GM12878 (cell line): Measurements from ENCODE around the gene TBX4. TPM values are rescaled to one million over a fixed set of nuclear protein-coding genes. Genes with fewer than 3 reads are reported as not detected.

Experiments used
- ATAC-seq: fragments of 200-7000 bp; cut with Tn5 transposase; 3 replicates; pipeline ENCODE4 v1.9.1; 2020; ENCODE audit warnings: mild to moderate bottlenecking, moderate library complexity
- BruUV-seq: library from RNA; stranded (reverse); fragments of 400-500 nt; replicated peaks from 2 replicates; lab custom pipeline; 2021; lab: Mats Ljungman, UMichigan
- CTCF ChIA-PET: fragments of 300-600 bp; sonication (Branson Sonifier 250); formaldehyde crosslinking; extraction: SDS; loops from one replicate; lab custom pipeline; 2021; ENCODE audit warnings: inconsistent platforms; lab: Yijun Ruan, JAX
- POLR2A ChIA-PET: fragments of 350-600 bp; formaldehyde crosslinking; extraction: SDS; loops from one replicate; lab custom pipeline; 2021; ENCODE audit warnings: inconsistent platforms; lab: Charles Lee
- RAD21 ChIA-PET: fragments of 300-600 bp; sonication (Branson Sonifier 250); formaldehyde crosslinking; loops from one replicate; lab custom pipeline; 2023; ENCODE audit warnings: antibody characterized with exemption; ENCODE audit not compliant: unreplicated experiment; lab: Charles Lee
- SMC1A ChIA-PET: fragments of 300-600 bp; sonication (Branson Sonifier 250); formaldehyde crosslinking; loops from one replicate; lab custom pipeline; 2023; ENCODE audit not compliant: unreplicated experiment, uncharacterized antibody; lab: Charles Lee
- DNase-seq: peaks from one replicate; pipeline ENCODE4 v3.0.0-alpha.2; 2011; ENCODE audit warnings: low read depth, low spot score
- FAIRE-seq: peaks from 3 replicates; lab custom pipeline; 2011; peaks lifted over from hg19 to GRCh38; lab: Jason Lieb, UNC
- H2AFZ ChIP-seq: 2 replicates; pipeline ENCODE4 v1.6.0; 2011; ENCODE audit warnings: low read depth, low read length, control low read depth; ENCODE audit not compliant: control insufficient read depth
- H3K27ac ChIP-seq: 2 replicates; pipeline ENCODE4 v1.5.1; 2011; ENCODE audit warnings: control low read depth; ENCODE audit not compliant: control insufficient read depth, insufficient read depth
- H3K27me3 ChIP-seq, 2 experiments: replicated peaks in 1 of 2; 2 replicates each; pipeline versions ENCODE4 v1.6.0 to v1.6.1; 2011; ENCODE audit warnings: low read length in 1 of 2; ENCODE audit not compliant: control insufficient read depth in 2 of 2, insufficient read depth in 2 of 2
- H3K36me3 ChIP-seq, 2 experiments: 2 replicates each; pipeline ENCODE4 v1.5.1; 2011; ENCODE audit warnings: low read length in 1 of 2; ENCODE audit not compliant: control insufficient read depth in 2 of 2, insufficient read depth in 2 of 2
- H3K4me1 ChIP-seq: 2 replicates; pipeline ENCODE4 v1.6.1; 2011; ENCODE audit warnings: mild to moderate bottlenecking, low read length, moderate library complexity, mixed read lengths; ENCODE audit not compliant: control insufficient read depth, insufficient read depth
- H3K4me2 ChIP-seq: 2 replicates; pipeline ENCODE4 v1.6.0; 2011; ENCODE audit warnings: control low read depth; ENCODE audit not compliant: control insufficient read depth, insufficient read depth
- H3K4me3 ChIP-seq: fragments of 200-600 bp; sonication (generic); 2 replicates; pipeline ENCODE4 v1.5.1; 2016
- H3K79me2 ChIP-seq: 2 replicates; pipeline ENCODE4 v1.6.0; 2011; ENCODE audit warnings: low read length; ENCODE audit not compliant: control insufficient read depth, insufficient read depth
- H3K9ac ChIP-seq: 2 replicates; pipeline ENCODE4 v1.8.0; 2011; ENCODE audit warnings: low read length, control low read depth, mixed read lengths; ENCODE audit not compliant: control insufficient read depth, insufficient read depth
- H3K9me3 ChIP-seq: replicated peaks from 3 replicates; pipeline ENCODE4 v1.5.1; 2011; ENCODE audit warnings: mild to moderate bottlenecking, low read length; ENCODE audit not compliant: control insufficient read depth, insufficient read depth
- H4K20me1 ChIP-seq: 2 replicates; pipeline ENCODE4 v1.6.0; 2011; ENCODE audit not compliant: control insufficient read depth, insufficient read depth
- ATF7 ChIP-seq: fragments of 450-650 bp; IDR thresholded peaks from 2 replicates; pipeline ENCODE4 v1.6.1; 2016; ENCODE audit warnings: low read depth, mild to moderate bottlenecking
- FOXK2 ChIP-seq: fragments of 450-650 bp; IDR thresholded peaks from 2 replicates; pipeline ENCODE4 v1.6.1; 2017; ENCODE audit warnings: mild to moderate bottlenecking, moderate library complexity
- IRF4 ChIP-seq: IDR thresholded peaks from 2 replicates; pipeline ENCODE4 v1.6.1; 2011; ENCODE audit warnings: low read depth, low read length
- NFYA ChIP-seq: IDR thresholded peaks from 2 replicates; pipeline ENCODE4 v1.6.1; 2011; ENCODE audit warnings: low read depth, mild to moderate bottlenecking, low read length, improper control_type of control experiment, borderline replicate concordance
- POLR2AphosphoS2 ChIP-seq: IDR thresholded peaks from 2 replicates; pipeline ENCODE4 v1.6.1; 2011; ENCODE audit warnings: low read depth, mild to moderate bottlenecking, low read length, improper control_type of control experiment, moderate library complexity
- RFX5 ChIP-seq: IDR thresholded peaks from 2 replicates; pipeline ENCODE4 v1.6.1; 2011; ENCODE audit warnings: low read depth, low read length, improper control_type of control experiment
- SUPT20H ChIP-seq: IDR thresholded peaks from 2 replicates; pipeline ENCODE4 v1.6.1; 2011; ENCODE audit warnings: low read depth, mild to moderate bottlenecking, low read length, moderate library complexity, borderline replicate concordance; ENCODE audit not compliant: control insufficient read depth
- TCF3 ChIP-seq: IDR thresholded peaks from 2 replicates; pipeline ENCODE4 v1.6.1; 2012; ENCODE audit warnings: low read depth, mild to moderate bottlenecking, low read length, borderline replicate concordance; ENCODE audit not compliant: insufficient read depth
- TCF7 ChIP-seq: IDR thresholded peaks from 2 replicates; pipeline ENCODE4 v1.6.1; 2014; ENCODE audit warnings: antibody characterized with exemption, borderline replicate concordance
- ZNF384 ChIP-seq: IDR thresholded peaks from 2 replicates; pipeline ENCODE4 v1.6.1; 2012; ENCODE audit warnings: low read depth, mild to moderate bottlenecking, low read length, improper control_type of control experiment, borderline replicate concordance
- WGBS: methylation state at CpG from one replicate; pipeline ENCODE4 v1.1.6; 2016; ENCODE audit warnings: low lambda C conversion rate; ENCODE audit not compliant: insufficient replicate concordance, insufficient coverage; ENCODE audit errors: missing lambda C conversion rate; 5-methylcytosine and 5-hydroxymethylcytosine counted together
- in situ Hi-C: fragments of 300-500 bp; cut with MboI; formaldehyde crosslinking; loops from 9 replicates; pipeline ENCODE4 v1.14.3; 2018; ENCODE audit warnings: mixed read lengths
- intact Hi-C: fragments of 100-400 bp; cut with micrococcal nuclease; formaldehyde crosslinking; loops from one replicate; pipeline ENCODE4 v1.14.2; 2022; ENCODE audit not compliant: unreplicated experiment
- polyA plus RNA-seq, 11 experiments: library from polyadenylated mRNA; depleted of rRNA in 4 of 11; unstranded in 6 of 11; stranded (reverse) in 5 of 11; fragments of >200 nt; fragmentation: Nextera tagmentation in 4 of 11; fragmentation: Illumina TruSeq in 1 of 11; extraction: Ambion mirVana in 4 of 11; extraction: Trizol in 1 of 11; gene quantifications; 1 replicate in 1 of 11; 2 replicates in 10 of 11; pipeline versions ENCODE4 v1.2.1 to v1.2.3, GENCODE V29; 2011 to 2016; ENCODE audit warnings: inconsistent platforms in 2 of 11, missing spikeins in 2 of 11, low read depth in 1 of 11
- total RNA-seq, 4 experiments: library from RNA; depleted of rRNA in 3 of 4; stranded (reverse); fragments of >200 nt in 3 of 4; fragmentation: Illumina TruSeq in 1 of 4; extraction: Trizol in 1 of 4; gene quantifications; 2 replicates each; pipeline versions ENCODE4 v1.2.1 to v1.2.3, GENCODE V29; 2013 to 2021
- TF ChIP-seq, protein P1 (sequence below), 3 experiments: IDR thresholded peaks in 2 of 3; conservative IDR thresholded peaks in 1 of 3; 2 replicates each; pipeline ENCODE4 v1.5.1; 2011; ENCODE audit warnings: low read depth in 3 of 3, low read length in 3 of 3, mild to moderate bottlenecking in 3 of 3, control low read depth in 2 of 3, moderate library complexity in 2 of 3, inconsistent platforms in 1 of 3, mixed read lengths in 1 of 3; ENCODE audit not compliant: control insufficient read depth in 2 of 3, insufficient read depth in 1 of 3; ENCODE audit errors: extremely low read depth in 1 of 3

The TBX4 gene
- total and polyA plus RNA-seq, 10 of the 15 experiments (the other 5 are each of a cell fraction or from before 2014, with no cell fraction given), result 0.01 TPM; not detected in 9

DNA sequence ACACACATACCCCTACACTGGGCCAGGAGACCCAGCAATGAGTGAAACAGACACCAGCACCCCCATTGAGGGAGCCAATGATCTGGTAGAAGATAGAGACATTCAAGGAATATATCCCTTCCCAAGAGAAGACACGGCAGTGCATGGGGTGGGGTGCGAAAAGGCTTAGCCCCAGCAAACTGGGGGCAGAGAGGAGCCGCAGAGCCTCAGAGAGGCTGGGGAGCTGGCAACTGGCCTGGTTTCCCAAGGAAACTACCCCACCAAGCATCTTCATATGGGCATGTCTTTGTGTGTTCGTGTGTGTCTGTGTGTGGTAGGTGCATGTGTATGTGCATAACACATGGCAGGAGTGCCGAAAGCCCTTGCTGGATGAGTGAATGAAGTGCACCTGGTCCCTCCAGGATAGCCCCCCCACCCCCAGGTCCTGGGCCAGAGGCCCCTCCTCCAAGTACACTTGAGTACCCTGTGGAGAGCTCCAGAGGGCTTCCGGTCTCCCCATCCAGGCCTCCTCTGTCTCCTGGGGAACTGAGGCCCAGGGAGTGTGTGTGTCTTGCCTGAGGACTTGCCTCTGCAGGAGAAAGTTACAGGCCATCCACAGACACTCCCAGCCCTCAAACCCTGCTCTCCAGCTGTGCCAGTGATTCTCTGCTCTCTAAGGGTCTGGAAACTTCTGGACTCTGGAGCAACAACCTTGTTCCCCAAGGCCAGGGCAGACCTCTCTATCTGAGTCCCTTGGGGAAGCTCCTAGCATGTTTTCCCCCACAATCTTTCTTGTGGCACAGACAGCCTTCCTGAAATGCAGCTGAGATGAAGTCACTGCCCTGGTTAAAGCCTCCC lies 36.6 kb upstream of the TBX4 start (continued):
- TF ChIP-seq, protein P1, sequence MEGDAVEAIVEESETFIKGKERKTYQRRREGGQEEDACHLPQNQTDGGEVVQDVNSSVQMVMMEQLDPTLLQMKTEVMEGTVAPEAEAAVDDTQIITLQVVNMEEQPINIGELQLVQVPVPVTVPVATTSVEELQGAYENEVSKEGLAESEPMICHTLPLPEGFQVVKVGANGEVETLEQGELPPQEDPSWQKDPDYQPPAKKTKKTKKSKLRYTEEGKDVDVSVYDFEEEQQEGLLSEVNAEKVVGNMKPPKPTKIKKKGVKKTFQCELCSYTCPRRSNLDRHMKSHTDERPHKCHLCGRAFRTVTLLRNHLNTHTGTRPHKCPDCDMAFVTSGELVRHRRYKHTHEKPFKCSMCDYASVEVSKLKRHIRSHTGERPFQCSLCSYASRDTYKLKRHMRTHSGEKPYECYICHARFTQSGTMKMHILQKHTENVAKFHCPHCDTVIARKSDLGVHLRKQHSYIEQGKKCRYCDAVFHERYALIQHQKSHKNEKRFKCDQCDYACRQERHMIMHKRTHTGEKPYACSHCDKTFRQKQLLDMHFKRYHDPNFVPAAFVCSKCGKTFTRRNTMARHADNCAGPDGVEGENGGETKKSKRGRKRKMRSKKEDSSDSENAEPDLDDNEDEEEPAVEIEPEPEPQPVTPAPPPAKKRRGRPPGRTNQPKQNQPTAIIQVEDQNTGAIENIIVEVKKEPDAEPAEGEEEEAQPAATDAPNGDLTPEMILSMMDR (IDR thresholded peaks at IDR 0.05 in 2 of 3, conservative IDR thresholded peaks at IDR 0.05 in 1 of 3; ENCODE audit: control insufficient read depth in 2 of 3, extremely low read depth in 1 of 3, insufficient read depth in 1 of 3, low read depth in 3 of 3, low read length in 3 of 3), result no peak

DNA sequence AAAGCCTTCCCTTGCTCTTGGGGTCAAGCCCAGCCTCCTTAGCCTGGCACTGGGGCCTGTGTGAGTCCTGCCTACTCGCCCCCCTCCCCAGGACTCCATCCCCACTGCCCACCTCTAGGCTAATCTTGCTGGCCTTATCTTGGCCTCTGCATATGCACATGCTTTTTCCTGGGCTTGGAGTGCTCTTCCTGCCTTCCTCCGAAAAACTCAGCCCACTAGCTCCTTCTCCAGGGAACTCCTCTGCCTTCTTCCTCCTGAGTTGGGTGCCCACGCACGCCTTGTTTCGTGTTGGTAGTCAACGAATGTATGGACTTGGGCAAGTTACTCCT lies 36.0 kb upstream of the TBX4 start:
- Histone ChIP-seq H3K79me2 (no peaks in the 10 kb centered on the region), H3K9ac (no peak overlapping the region), H3K4me3 (no peak overlapping the region), H3K27me3 (peaks cover 4 to 11% of the 10 kb centered on the region in 2 experiments; a peak in 3 of 4 replicates), H2AFZ (no peak overlapping the region), H3K36me3 (no peaks in the 10 kb centered on the region), H3K9me3 (peaks cover 1% of the 10 kb centered on the region; the same call in 1 of the 3 replicates), H3K4me2 (no peak overlapping the region), H3K4me1 (peaks cover 4% of the 10 kb centered on the region; the same call in 1 of the 2 replicates), H4K20me1 (no peaks in the 10 kb centered on the region), H3K27ac (no peak overlapping the region)
- WGBS, result 74% methylated on average over 6 of the region's 6 CpGs
- no peak for ATAC-seq
- no peak for FAIRE-seq
- CTCF ChIA-PET, result interaction anchor here (0.9 to 1.1 kb wide), 2 partner anchors 418 to 699 kb away, joined by 3 read pairs; no protein-coding TSS in a partner anchor
- intact Hi-C loops, result loop anchor here (5.0 kb wide), 1 partner anchor 691 kb away; no protein-coding TSS in a partner anchor
- TF ChIP-seq NFYA (no peak), TCF7 (no peak), TCF3 (no peak), RFX5 (no peak), FOXK2 (no peak), ATF7 (no peak), IRF4 (no peak), ZNF384 (no peak), SUPT20H (no peak), POLR2AphosphoS2 (no peak)
- no peak for DNase-seq
- RAD21 ChIA-PET, result interaction anchor here (0.6 to 1.3 kb wide), 2 partner anchors 420 to 687 kb away, joined by 3 to 4 read pairs; no protein-coding TSS in a partner anchor
- SMC1A ChIA-PET, result no interaction called here
- POLR2A ChIA-PET, result no interaction called here
- BruUV-seq, result no TSS peak
- in situ Hi-C loops, result loop anchor here (5.0 to 10.0 kb wide), 2 partner anchors 421 to 689 kb away; no protein-coding TSS in a partner anchor
